ENCODE data around the gene HIGD1B. TPM values are rescaled to one million over a fixed set of nuclear protein-coding genes. Genes with fewer than 3 reads are reported as not detected.
"Not testable (repeated sequence)": the region's sequence is repeated elsewhere in the genome, so short reads cannot be mapped to it uniquely, and the experiment has no call there.

The HIGD1B gene
- total and polyA plus RNA-seq, 2 donors (not counting 3 experiments of a cell fraction or from before 2014, with no cell fraction given), result not detected

- H3K27me3 ChIP-seq (ENCODE audit: control insufficient read depth in 2 of 2, insufficient read depth in 2 of 2, low read length in 2 of 2), result no peaks in the 10 kb centered on the region
- no peak overlapping the region for H3K9ac ChIP-seq (replicated peaks; ENCODE audit: extremely low read depth, insufficient read depth, low read length)
- POLR2A ChIA-PET, result no interaction called here
- no peaks in the 10 kb centered on the region for H3K9me1 ChIP-seq (replicated peaks; ENCODE audit: control insufficient read depth, extremely low read depth, insufficient read depth, low read length)
- H2AFZ ChIP-seq (ENCODE audit: low read depth, low read length), result no peak overlapping the region
- DNase-seq (ENCODE audit: low read depth, low spot score), result no peak
- no peak overlapping the region for H3K27ac ChIP-seq (ENCODE audit: insufficient read depth, low read depth, low read length)
- intact Hi-C loops (cut with micrococcal nuclease) (no loop called here), dilution Hi-C loops (cut with MboI; ENCODE audit: extremely low pct_ligation_motif_present, low sequenced_read_pairs) (no loop called here)
- peaks cover 18% of the 10 kb centered on the region for H3K79me2 ChIP-seq (ENCODE audit: control insufficient read depth, insufficient read depth, low read length)
- no peak for TF ChIP-seq MYC (IDR thresholded peaks at IDR 0.05; ENCODE audit: low read depth, low read length)
- no peak for TF ChIP-seq JUN (IDR thresholded peaks at IDR 0.05; ENCODE audit: borderline replicate concordance, insufficient read depth, insufficient read length, low read depth)
- no peak for TF ChIP-seq FOS (IDR thresholded peaks at IDR 0.05; ENCODE audit: borderline replicate concordance, insufficient read depth, low read length)
- TF ChIP-seq MAX (IDR thresholded peaks at IDR 0.05; ENCODE audit: insufficient read depth, insufficient read length), result no peak
- TF ChIP-seq POLR2A (IDR thresholded peaks at IDR 0.05; ENCODE audit: low read depth, low read length), result no peak
- TF ChIP-seq CTCF (IDR thresholded peaks at IDR 0.05; ENCODE audit: extremely low read depth in 1 of 2, insufficient read depth in 1 of 2, low read depth in 1 of 2, low read length in 2 of 2), result no peak
- no peak for TF ChIP-seq POLR2AphosphoS5 (IDR thresholded peaks at IDR 0.05; ENCODE audit: insufficient read depth, low read depth, low read length)
- TF ChIP-seq EZH2 (IDR thresholded peaks at IDR 0.05; ENCODE audit: borderline replicate concordance, low read depth, low read length, severe bottlenecking), result no peak
- no peak for TF ChIP-seq GATA2 (IDR thresholded peaks at IDR 0.05; ENCODE audit: insufficient read depth, insufficient read length, low read depth, low read length)
- H3K4me3 ChIP-seq (replicated peaks in 1 of 3; ENCODE audit: insufficient read depth in 1 of 3, low read depth in 1 of 3, low read length in 3 of 3), result no peak overlapping the region
- H3K36me3 ChIP-seq (ENCODE audit: control insufficient read depth in 2 of 2, extremely low read depth in 1 of 2, insufficient read depth in 2 of 2, low read length in 2 of 2), result peaks cover 13% of the 10 kb centered on the region in 2 experiments
- FAIRE-seq, result no peak
- no peaks in the 10 kb centered on the region for H3K4me1 ChIP-seq (ENCODE audit: control insufficient read depth, extremely low read depth, insufficient read depth, low read length)
- CTCF ChIA-PET, result interaction anchor here (1.2 to 2.9 kb wide), 2 partner anchors 29 to 32 kb away, joined by 3 to 13 read pairs; no protein-coding TSS in a partner anchor
- H4K20me1 ChIP-seq (replicated peaks; ENCODE audit: control insufficient read depth, extremely low read depth, insufficient read depth, low read length), result peaks cover 2% of the 10 kb centered on the region
- H3K4me2 ChIP-seq (ENCODE audit: insufficient read depth, low read length), result no peak overlapping the region
- BruUV-seq (replicated peaks), result no TSS peak
- H3K9me3 ChIP-seq (replicated peaks; ENCODE audit: control insufficient read depth, insufficient read depth, low read length), result no peaks in the 10 kb centered on the region
Observed at GRCh38 chr17:44808156-44808555, 39.5 kb upstream of the HIGD1B start.

- H3K9ac ChIP-seq (replicated peaks; ENCODE audit: extremely low read depth, insufficient read depth, low read length); H3K27ac ChIP-seq (ENCODE audit: insufficient read depth, low read depth, low read length); H3K9me1 ChIP-seq (replicated peaks; ENCODE audit: control insufficient read depth, extremely low read depth, insufficient read depth, low read length); DNase-seq (ENCODE audit: low read depth, low spot score); H2AFZ ChIP-seq (ENCODE audit: low read depth, low read length); intact Hi-C loops (cut with micrococcal nuclease); H3K4me2 ChIP-seq (ENCODE audit: insufficient read depth, low read length); dilution Hi-C loops (cut with MboI; ENCODE audit: extremely low pct_ligation_motif_present, low sequenced_read_pairs); H3K4me1 ChIP-seq (ENCODE audit: control insufficient read depth, extremely low read depth, insufficient read depth, low read length); H3K4me3 ChIP-seq (replicated peaks in 1 of 3; ENCODE audit: insufficient read depth in 1 of 3, low read depth in 1 of 3, low read length in 3 of 3); FAIRE-seq; H3K27me3 ChIP-seq (ENCODE audit: control insufficient read depth in 2 of 2, insufficient read depth in 2 of 2, low read length in 2 of 2); H3K9me3 ChIP-seq (replicated peaks; ENCODE audit: control insufficient read depth, insufficient read depth, low read length); BruUV-seq (replicated peaks); H4K20me1 ChIP-seq (replicated peaks; ENCODE audit: control insufficient read depth, extremely low read depth, insufficient read depth, low read length): not testable (repeated sequence)
- H3K79me2 ChIP-seq (ENCODE audit: control insufficient read depth, insufficient read depth, low read length), result peaks cover 22% of the 10 kb centered on the region
- ChIA-PET CTCF (interaction anchor here (0.8 to 0.9 kb wide), 2 partner anchors 11 to 29 kb away, joined by 3 to 4 read pairs; no protein-coding TSS in a partner anchor), POLR2A (interaction anchor here (0.7 kb wide), 1 partner anchor 49 kb away, joined by 3 read pairs; no protein-coding TSS in a partner anchor)
- peaks cover 13% of the 10 kb centered on the region in 2 experiments for H3K36me3 ChIP-seq (ENCODE audit: control insufficient read depth in 2 of 2, extremely low read depth in 1 of 2, insufficient read depth in 2 of 2, low read length in 2 of 2)
Observed at GRCh38 chr17:44808656-44809388, 38.9 kb upstream of the HIGD1B start.
